ENCODE results near the gene PLCH2.

The PLCH2 gene

GRCh38 chr1:2441746-2442145 lies 34.3 kb upstream of the PLCH2 start:
- TF ChIP-seq, protein P1, sequence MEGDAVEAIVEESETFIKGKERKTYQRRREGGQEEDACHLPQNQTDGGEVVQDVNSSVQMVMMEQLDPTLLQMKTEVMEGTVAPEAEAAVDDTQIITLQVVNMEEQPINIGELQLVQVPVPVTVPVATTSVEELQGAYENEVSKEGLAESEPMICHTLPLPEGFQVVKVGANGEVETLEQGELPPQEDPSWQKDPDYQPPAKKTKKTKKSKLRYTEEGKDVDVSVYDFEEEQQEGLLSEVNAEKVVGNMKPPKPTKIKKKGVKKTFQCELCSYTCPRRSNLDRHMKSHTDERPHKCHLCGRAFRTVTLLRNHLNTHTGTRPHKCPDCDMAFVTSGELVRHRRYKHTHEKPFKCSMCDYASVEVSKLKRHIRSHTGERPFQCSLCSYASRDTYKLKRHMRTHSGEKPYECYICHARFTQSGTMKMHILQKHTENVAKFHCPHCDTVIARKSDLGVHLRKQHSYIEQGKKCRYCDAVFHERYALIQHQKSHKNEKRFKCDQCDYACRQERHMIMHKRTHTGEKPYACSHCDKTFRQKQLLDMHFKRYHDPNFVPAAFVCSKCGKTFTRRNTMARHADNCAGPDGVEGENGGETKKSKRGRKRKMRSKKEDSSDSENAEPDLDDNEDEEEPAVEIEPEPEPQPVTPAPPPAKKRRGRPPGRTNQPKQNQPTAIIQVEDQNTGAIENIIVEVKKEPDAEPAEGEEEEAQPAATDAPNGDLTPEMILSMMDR (IDR thresholded peaks at IDR 0.05; ENCODE audit: insufficient read depth, low read depth, low read length, missing control alignments), result no peak
- DNase-seq (ENCODE audit: low read depth), result no peak
- H3K4me3 ChIP-seq (ENCODE audit: low read depth, low read length), result no peak overlapping the region

- DNase-seq (ENCODE audit: low read depth), result no peak
- TF ChIP-seq, protein P1 (IDR thresholded peaks at IDR 0.05; ENCODE audit: insufficient read depth, low read depth, low read length, missing control alignments), result no peak
- no peak overlapping the region for H3K4me3 ChIP-seq (ENCODE audit: low read depth, low read length)
These were observed 33.4 kb upstream of the PLCH2 start for GRCh38 chr1:2442661-2443060.

- H3K4me3 ChIP-seq (ENCODE audit: low read depth, low read length), result no peak overlapping the region
- no peak for DNase-seq (ENCODE audit: low read depth)
- TF ChIP-seq, protein P1 (IDR thresholded peaks at IDR 0.05; ENCODE audit: insufficient read depth, low read depth, low read length, missing control alignments), result peak; percentile 6
These were observed 32.6 kb upstream of the PLCH2 start for GRCh38 chr1:2443277-2444137.

DNA sequence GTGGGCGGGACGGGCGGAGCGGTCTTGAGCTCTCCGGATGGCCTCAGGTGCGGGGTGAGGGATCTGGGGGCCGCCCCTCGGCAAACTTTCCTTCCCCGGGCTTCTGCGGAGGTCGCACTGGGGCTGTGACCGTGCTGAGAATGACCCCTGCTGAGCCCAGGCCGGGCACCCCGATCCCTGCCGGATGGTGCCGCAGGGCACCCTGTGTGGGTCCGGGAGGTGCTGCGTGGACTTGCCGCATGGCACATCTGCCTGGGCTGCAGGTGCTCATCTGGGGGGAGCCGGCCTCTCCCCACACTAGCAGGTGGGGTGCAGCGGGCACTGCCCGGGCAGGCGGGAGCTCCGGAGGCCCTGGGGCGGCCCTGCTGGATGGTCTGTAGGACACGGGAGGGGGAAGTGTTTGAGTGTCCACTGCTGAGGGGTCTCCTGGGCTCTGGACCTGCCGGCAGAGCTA lies 31.9 kb upstream of the PLCH2 start:
- H3K4me3 ChIP-seq (ENCODE audit: low read depth, low read length), result no peak overlapping the region
- TF ChIP-seq, protein P1 (IDR thresholded peaks at IDR 0.05; ENCODE audit: insufficient read depth, low read depth, low read length, missing control alignments), result no peak
- no peak for DNase-seq (ENCODE audit: low read depth)

GRCh38 chr1:2445162-2445822 lies 30.8 kb upstream of the PLCH2 start:
- DNase-seq (ENCODE audit: low read depth), result no peak
- TF ChIP-seq, protein P1 (IDR thresholded peaks at IDR 0.05; ENCODE audit: insufficient read depth, low read depth, low read length, missing control alignments), result no peak
- H3K4me3 ChIP-seq (ENCODE audit: low read depth, low read length), result no peak overlapping the region

DNA sequence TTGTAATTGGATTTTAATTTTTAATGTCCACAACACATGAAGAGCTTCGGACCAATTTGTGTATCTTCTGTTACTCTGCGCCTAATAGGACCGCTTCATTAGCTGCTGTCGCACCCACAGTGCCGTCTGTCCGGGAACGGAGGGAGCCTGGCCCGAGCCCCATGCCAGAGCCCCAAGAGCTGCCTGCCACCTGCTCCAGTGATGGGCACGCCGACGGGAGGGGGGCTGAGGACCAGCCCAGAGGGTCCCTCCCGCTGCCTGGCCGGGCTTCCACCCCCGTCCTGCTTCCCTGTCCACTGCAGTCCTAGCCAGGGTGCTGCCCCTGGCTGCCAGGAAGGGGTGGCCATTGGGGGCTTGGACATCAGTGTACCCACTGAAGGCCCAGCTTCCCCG lies 30.3 kb upstream of the PLCH2 start:
- TF ChIP-seq, protein P1 (IDR thresholded peaks at IDR 0.05; ENCODE audit: insufficient read depth, low read depth, low read length, missing control alignments), result no peak
- H3K4me3 ChIP-seq (ENCODE audit: low read depth, low read length), result no peak overlapping the region

More for the DNA sequence above, 30.3 kb upstream of the PLCH2 start:
- no peak for DNase-seq (ENCODE audit: low read depth)

Data from GM12865 (cell line).